ENCODE measurements around the gene NACA2. TPM values are rescaled to one million over a fixed set of nuclear protein-coding genes. Genes with fewer than 3 reads are reported as not detected.
"Not testable (repeated sequence)": the region's sequence is repeated elsewhere in the genome, so short reads cannot be mapped to it uniquely, and the experiment has no call there.

Gene NACA2
- total RNA-seq, 1 experiment from 2014 or later, result not detected

DNA sequence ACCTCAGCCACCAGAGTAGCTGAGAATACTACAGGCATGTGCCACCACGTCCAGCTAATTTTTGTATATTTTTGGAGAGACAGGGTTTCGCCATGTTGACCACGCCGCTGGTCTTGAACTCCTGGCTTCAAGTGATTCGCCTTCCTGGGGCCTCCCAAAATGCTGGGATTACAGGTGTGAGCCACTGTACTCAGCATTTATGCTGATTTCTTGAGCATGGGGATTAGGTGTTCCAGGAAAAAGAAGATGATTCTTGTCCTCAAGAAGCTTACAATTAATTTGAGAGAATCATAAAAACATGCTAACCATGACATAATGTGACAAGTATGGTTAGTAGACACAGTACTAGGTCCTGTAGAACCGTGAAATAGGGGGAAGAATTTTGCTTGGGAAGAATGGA is 30.9 kb downstream of the NACA2 start:
- Histone ChIP-seq H3K27me3 (ENCODE audit: control insufficient read depth, insufficient read depth, low read length) (no peaks in the 10 kb centered on the region), H3K36me3 (replicated peaks; ENCODE audit: control insufficient read depth, insufficient read depth, low read length) (no peaks in the 10 kb centered on the region), H3K4me3 (ENCODE audit: insufficient read depth, low read depth, low read length) (no peak overlapping the region)
- DNase-seq, result no peak

DNA sequence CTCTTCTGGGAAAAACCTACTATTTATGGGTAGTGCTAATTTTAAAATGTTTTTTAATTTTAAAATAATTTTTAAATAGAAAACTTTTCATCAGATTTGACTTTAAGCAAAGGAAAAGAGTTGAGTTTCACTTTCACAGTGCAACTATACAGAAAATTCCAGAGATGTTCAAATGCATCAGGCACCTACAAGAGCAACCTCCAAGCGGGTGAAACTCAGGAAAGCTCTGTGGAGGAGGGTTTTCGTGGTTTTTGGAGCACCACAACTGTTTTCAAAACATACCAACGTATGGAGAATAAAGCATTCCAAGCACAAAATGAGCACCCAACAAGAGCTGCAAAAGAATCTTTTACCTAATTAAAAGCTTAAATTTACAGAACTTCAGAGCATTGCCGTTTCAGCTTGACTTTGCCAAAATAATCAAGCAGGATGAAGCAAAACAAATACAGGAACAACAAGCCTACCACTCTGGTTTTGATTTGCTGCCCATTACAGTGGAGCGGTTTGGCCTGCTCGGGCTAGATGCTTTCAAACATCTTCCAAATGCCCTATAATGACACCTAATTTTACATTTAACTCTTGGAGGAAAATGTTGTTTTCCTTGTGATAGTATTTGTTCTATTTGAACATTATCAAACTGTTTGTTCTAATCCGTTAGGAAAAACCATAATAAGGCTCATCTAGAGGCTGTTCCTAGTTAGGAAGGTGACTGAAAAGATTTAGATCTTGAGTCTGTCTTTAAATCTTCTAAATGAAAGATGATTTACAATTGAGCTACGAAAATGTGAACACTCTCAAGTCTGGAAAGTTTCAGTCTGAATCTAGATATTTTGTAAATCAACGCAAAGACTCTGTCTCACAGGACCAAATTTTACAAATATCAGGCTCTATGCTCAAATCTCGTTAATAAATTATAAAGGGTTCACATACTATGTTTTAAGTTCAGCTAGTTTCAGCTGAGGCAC is 34.5 kb downstream of the NACA2 start:
- Histone ChIP-seq H3K4me3 (ENCODE audit: insufficient read depth, low read depth, low read length) (no peak overlapping the region), H3K36me3 (replicated peaks; ENCODE audit: control insufficient read depth, insufficient read depth, low read length) (no peaks in the 10 kb centered on the region), H3K27me3 (ENCODE audit: control insufficient read depth, insufficient read depth, low read length) (no peaks in the 10 kb centered on the region)
- DNase-seq, result no peak

DNA sequence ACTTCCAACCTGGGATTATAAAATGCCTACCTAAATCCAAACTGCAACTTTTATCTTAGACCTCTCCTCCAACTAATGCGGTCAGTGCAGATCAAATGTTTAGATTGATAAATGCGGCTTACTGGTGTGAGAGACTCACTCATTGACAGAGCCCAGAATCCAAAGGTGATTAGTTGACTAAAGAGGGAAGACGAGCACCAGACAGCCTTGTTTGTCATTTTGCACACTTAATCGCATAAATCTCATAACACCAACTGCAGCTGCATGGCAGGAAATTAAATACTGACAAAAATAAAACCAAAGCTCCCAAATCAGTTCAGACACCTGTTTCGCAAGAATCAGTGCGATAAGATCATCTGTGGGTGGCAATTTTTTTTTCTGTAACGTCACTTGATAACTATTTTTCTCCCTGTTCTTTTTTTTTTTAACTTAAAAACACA is 35.9 kb downstream of the NACA2 start:
- H3K27me3 ChIP-seq (ENCODE audit: control insufficient read depth, insufficient read depth, low read length), result no peaks in the 10 kb centered on the region
- H3K4me3 ChIP-seq (ENCODE audit: insufficient read depth, low read depth, low read length), result no peak overlapping the region
- no peaks in the 10 kb centered on the region for H3K36me3 ChIP-seq (replicated peaks; ENCODE audit: control insufficient read depth, insufficient read depth, low read length)
- no peak for DNase-seq

DNA sequence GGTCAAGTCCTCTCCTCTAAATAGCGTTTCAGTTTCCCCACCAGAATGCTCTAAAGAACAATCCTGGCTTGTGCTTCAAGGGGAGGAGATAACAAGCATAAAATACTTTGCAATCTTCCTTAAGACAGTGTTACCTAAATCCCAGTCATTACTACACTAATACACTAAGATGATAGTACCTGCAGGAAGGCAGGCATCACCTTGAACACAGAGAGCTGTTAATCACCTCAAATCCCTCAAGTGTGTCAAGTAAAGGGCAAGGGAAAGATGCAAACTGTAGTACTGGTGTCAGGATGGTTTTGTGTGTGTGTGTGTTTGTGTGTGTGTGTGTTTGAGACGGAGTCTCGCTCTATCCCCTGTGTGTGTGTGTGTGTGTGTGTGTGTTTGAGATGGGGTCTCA is 36.8 kb downstream of the NACA2 start:
- no peak overlapping the region for H3K4me3 ChIP-seq (ENCODE audit: insufficient read depth, low read depth, low read length)
- H3K27me3 ChIP-seq (ENCODE audit: control insufficient read depth, insufficient read depth, low read length), result no peaks in the 10 kb centered on the region
- no peaks in the 10 kb centered on the region for H3K36me3 ChIP-seq (replicated peaks; ENCODE audit: control insufficient read depth, insufficient read depth, low read length)
- no peak for DNase-seq

DNA sequence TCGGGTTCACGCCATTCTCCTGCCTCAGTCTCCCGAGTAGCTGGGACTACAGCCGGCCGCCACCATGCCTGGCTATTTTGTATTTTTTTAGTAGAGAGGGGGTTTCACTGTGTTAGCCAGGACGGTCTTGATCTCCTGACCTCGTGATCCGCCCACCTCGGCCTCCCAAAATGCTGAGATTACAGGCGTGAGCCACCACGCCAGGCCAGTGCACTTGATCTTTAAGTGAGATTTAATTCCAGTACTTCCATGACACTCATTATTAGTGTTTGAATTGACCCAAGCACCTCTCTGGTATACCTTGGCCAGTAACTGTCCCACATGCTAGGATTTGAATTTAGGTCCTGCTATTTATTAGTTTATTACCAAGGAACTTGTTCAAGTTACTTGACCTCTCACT is 38.5 kb downstream of the NACA2 start:
- DNase-seq; H3K4me3 ChIP-seq (ENCODE audit: insufficient read depth, low read depth, low read length); H3K36me3 ChIP-seq (replicated peaks; ENCODE audit: control insufficient read depth, insufficient read depth, low read length); H3K27me3 ChIP-seq (ENCODE audit: control insufficient read depth, insufficient read depth, low read length): not testable (repeated sequence)

DNA sequence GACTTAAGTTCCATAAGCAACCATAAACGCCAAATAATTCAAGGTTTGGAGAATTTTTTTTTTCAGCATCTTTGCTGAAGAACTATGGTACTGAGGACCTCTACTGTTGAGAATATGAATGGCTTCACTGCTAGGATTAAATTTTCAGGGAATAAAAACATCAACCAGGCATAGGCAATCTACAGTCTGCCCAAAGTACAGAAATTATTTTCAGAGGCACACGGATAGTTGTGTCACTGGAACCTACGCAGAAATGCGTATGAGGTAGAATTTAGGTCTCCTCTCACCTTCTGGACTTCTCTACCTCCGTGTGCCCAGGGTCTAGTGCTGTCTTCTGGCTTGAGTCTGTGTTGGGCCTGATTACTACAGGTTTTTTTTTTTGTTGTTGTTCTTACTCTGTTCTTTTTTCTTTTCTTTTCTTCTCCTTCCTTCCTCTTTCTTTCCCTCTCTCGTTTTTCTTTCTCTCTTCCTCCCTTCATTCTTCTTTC is 39.7 kb downstream of the NACA2 start:
- Histone ChIP-seq H3K4me3 (ENCODE audit: insufficient read depth, low read depth, low read length) (no peak overlapping the region), H3K36me3 (replicated peaks; ENCODE audit: control insufficient read depth, insufficient read depth, low read length) (no peaks in the 10 kb centered on the region), H3K27me3 (ENCODE audit: control insufficient read depth, insufficient read depth, low read length) (no peaks in the 10 kb centered on the region)
- DNase-seq, result peak; percentile 48

DNA sequence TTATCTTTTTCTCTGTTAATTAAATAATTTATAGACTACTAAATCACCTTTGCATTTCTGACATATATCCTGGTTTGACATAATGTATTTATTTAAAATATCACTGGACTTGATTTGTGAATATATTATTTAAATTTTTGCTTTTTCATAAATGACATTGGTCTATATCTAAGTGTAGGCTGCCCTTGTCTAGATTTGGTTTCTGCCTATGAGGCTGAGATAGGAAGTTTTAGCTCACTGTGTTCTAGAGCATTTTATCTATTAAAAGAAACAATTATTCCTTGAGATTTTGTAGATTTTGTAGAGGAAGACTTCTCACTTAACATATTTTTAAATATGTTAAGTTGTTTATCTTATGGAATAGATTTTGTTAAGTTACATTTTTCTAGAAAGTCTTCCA is 43.9 kb downstream of the NACA2 start:
- H3K4me3 ChIP-seq (ENCODE audit: insufficient read depth, low read depth, low read length), result no peak overlapping the region
- no peaks in the 10 kb centered on the region for H3K36me3 ChIP-seq (replicated peaks; ENCODE audit: control insufficient read depth, insufficient read depth, low read length)
- H3K27me3 ChIP-seq (ENCODE audit: control insufficient read depth, insufficient read depth, low read length), result no peaks in the 10 kb centered on the region
- no peak for DNase-seq

DNA sequence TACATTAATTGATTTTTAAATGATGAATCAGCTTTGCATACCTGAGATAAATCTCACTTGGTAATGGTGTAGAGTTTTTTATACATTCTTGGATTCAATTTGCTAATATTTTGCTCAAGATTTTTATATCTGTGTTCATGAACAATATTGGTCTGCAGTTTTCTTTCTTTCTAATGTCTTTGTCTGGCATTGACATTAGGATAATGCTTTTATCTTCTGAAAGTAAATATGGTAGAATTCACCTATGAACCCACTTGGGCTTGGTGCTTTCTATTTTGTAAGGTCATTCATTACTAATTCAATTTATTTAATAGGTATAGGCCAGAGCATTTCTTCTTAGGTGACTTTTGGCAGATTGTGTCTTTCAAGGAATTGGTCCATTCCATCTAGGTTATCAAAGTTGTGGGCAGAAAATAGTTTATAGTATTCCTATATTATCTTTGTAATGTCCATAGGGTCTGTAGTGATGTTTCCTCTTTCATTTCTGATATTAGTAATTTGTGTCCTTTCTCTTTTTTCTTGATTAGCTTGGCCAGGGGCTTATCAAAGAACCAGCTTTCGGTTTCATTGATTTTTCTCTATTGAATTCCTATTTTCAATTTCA is 45.6 kb downstream of the NACA2 start:
- Histone ChIP-seq H3K36me3 (replicated peaks; ENCODE audit: control insufficient read depth, insufficient read depth, low read length) (no peaks in the 10 kb centered on the region), H3K4me3 (ENCODE audit: insufficient read depth, low read depth, low read length) (no peak overlapping the region), H3K27me3 (ENCODE audit: control insufficient read depth, insufficient read depth, low read length) (no peaks in the 10 kb centered on the region)
- DNase-seq, result no peak

DNA sequence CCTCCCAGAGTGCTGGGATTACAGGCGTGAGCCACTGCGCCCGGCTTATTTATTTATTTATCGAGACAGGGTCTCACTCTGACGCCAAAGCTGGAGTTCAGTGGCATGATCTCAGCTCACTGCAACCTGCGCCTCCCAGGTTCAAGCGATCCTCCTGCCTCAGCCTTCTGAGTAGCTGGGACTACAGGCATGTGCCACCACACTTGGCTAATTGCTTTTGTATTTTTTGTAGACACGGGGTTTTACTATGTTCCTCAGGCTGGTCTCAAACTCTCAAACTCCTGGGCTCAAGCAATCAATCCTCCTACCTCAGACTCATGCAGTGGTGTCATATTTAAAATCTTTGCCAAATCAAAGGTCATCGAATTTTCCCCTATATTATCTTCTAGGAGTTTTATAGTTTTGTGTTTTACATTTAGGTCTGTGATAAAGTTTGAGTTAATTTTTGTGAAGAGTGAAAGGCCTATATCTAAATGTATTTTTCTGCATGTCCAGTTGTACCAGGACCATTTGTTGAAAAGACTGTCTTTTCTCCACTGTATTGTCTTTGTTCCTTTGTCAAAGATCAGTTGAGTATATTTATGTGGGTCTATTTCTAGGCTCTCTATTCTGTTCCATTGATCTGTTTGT is 47.1 kb downstream of the NACA2 start:
- Histone ChIP-seq H3K4me3 (ENCODE audit: insufficient read depth, low read depth, low read length) (no peak overlapping the region), H3K36me3 (replicated peaks; ENCODE audit: control insufficient read depth, insufficient read depth, low read length) (no peaks in the 10 kb centered on the region), H3K27me3 (ENCODE audit: control insufficient read depth, insufficient read depth, low read length) (no peaks in the 10 kb centered on the region)
- DNase-seq, result no peak

DNA sequence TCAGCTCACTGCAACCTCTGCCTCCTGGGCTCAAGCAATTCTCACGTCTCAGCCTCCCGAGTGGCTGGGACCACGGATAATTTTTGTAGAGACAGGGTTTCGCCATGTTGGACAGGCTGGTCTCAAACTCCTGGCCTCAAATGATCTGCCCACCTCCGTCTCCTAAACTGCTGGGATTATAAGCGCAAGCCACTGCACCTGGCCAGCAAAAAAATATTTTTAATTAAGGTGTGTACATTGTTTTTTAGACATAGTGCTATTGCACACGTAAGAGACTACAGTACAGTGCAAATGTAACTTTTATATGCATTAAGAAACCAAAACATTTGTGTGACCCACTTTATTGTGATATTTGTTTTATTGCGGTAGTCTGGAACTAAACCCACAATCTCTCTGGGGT is 49.0 kb downstream of the NACA2 start:
- Histone ChIP-seq H3K4me3 (ENCODE audit: insufficient read depth, low read depth, low read length) (no peak overlapping the region), H3K27me3 (ENCODE audit: control insufficient read depth, insufficient read depth, low read length) (no peaks in the 10 kb centered on the region), H3K36me3 (replicated peaks; ENCODE audit: control insufficient read depth, insufficient read depth, low read length) (no peaks in the 10 kb centered on the region)
- no peak for DNase-seq

DNA sequence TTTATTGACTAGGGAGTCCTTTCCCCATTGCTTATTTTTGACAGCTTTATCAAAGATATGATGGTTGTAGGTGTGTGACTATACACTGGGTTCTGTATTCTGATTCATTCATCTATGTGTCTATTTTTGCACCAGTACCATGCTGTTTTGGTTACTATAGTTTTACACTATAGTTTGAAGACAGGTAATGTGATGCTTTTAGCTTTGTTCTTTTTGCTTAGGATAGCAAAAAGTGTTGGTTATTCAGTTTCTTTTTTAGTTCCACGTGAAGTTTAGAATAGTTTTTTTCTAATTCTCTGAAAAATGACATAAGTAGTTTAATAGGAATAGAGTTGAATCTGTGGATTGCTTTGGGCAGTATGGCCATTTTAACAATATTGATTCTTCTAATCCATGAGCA is 50.1 kb downstream of the NACA2 start:
- Histone ChIP-seq H3K4me3 (ENCODE audit: insufficient read depth, low read depth, low read length) (no peak overlapping the region), H3K36me3 (replicated peaks; ENCODE audit: control insufficient read depth, insufficient read depth, low read length) (no peaks in the 10 kb centered on the region), H3K27me3 (ENCODE audit: control insufficient read depth, insufficient read depth, low read length) (no peaks in the 10 kb centered on the region)
- DNase-seq, result no peak

Other genes starting within 250 kb of the NACA2 start
- not detected in 2 replicates for gene TBX2, start 191.4 kb downstream of the NACA2 start, total RNA-seq (2014; rRNA removed; shearing (Covaris generic))
- gene TBX4, start 138.8 kb downstream of the NACA2 start, total RNA-seq (2014; rRNA removed; shearing (Covaris generic)), result not detected in 2 replicates

Data from H7 (cell line).